Neural crest cell (in vitro differentiated cells): ENCODE data around the gene NUDCD2. TPM values are rescaled to one million over a fixed set of nuclear protein-coding genes. Genes with fewer than 3 reads are reported as not detected.
A peak's percentile ranks its signal among the peaks of the same experiment; 100 is the strongest.

Experiments used
- DNase-seq: peaks from one replicate; pipeline ENCODE4 v3.0.0; 2021; ENCODE audit warnings: low read depth, mixed read lengths, low spot score
- H3K27ac Mint-ChIP-seq: one replicate; pipeline ENCODE4 v1.8.0; 2021; ENCODE audit warnings: mild to moderate bottlenecking, mixed read lengths; ENCODE audit not compliant: unreplicated experiment
- H3K27me3 Mint-ChIP-seq: 2 replicates; pipeline ENCODE4 v1.8.0; 2021; ENCODE audit warnings: low read depth, mild to moderate bottlenecking, mixed read lengths
- H3K36me3 Mint-ChIP-seq: 2 replicates; pipeline ENCODE4 v1.8.0; 2021; ENCODE audit warnings: low read depth, mild to moderate bottlenecking, mixed read lengths
- H3K4me1 Mint-ChIP-seq: 2 replicates; pipeline ENCODE4 v1.8.0; 2021; ENCODE audit warnings: mixed read lengths
- H3K4me3 Mint-ChIP-seq: one replicate; pipeline ENCODE4 v1.8.0; 2021; ENCODE audit warnings: mild to moderate bottlenecking, mixed read lengths
- H3K9me3 Mint-ChIP-seq: 2 replicates; pipeline ENCODE4 v1.8.0; 2021; ENCODE audit warnings: mixed read lengths
- CTCF ChIP-seq: fragments of 200-600 bp; sonication (generic); conservative IDR thresholded peaks from 2 replicates; pipeline ENCODE4 v1.5.0; 2021; ENCODE audit warnings: antibody characterized with exemption, mild to moderate bottlenecking
- total RNA-seq: library from RNA; stranded (reverse); gene quantifications from 2 replicates; pipeline ENCODE4 v1.2.1, GENCODE V29; 2021

The NUDCD2 gene
- total RNA-seq, 1 donor from 2014 or later, result 40.7 TPM

GRCh38 chr5:163410505-163410904, 49.4 kb downstream of the NUDCD2 start:
- H3K4me3 Mint-ChIP-seq, result no peak overlapping the region

GRCh38 chr5:163409384-163409783, 50.5 kb downstream of the NUDCD2 start:
- no peak for DNase-seq
- no peak for TF ChIP-seq CTCF
- Mint-ChIP-seq H3K27ac (no peak overlapping the region), H3K9me3 (no peaks in the 10 kb centered on the region), H3K4me3 (no peak overlapping the region), H3K27me3 (peaks cover 12% of the 10 kb centered on the region), H3K4me1 (peaks cover 6% of the 10 kb centered on the region), H3K36me3 (no peaks in the 10 kb centered on the region)

More at GRCh38 chr5:163410505-163410904, 49.4 kb downstream of the NUDCD2 start:
- Mint-ChIP-seq H3K27ac (no peak overlapping the region), H3K36me3 (no peaks in the 10 kb centered on the region), H3K27me3 (peaks cover 22% of the 10 kb centered on the region), H3K9me3 (no peaks in the 10 kb centered on the region), H3K4me1 (peaks cover 9% of the 10 kb centered on the region)
- DNase-seq, result no peak
- no peak for TF ChIP-seq CTCF

GRCh38 chr5:163408311-163408923, 51.5 kb downstream of the NUDCD2 start:
- Mint-ChIP-seq H3K9me3 (no peaks in the 10 kb centered on the region), H3K27ac (no peak overlapping the region), H3K4me1 (peaks cover 6% of the 10 kb centered on the region), H3K27me3 (peaks cover 4% of the 10 kb centered on the region), H3K4me3 (no peak overlapping the region), H3K36me3 (no peaks in the 10 kb centered on the region)
- peak; percentile 55 for DNase-seq
- peak; percentile 93 for TF ChIP-seq CTCF

GRCh38 chr5:163407034-163407655, 52.8 kb downstream of the NUDCD2 start:
- DNase-seq, result no peak
- H3K4me1 Mint-ChIP-seq, result peaks cover 6% of the 10 kb centered on the region
- TF ChIP-seq CTCF, result no peak
- no peak overlapping the region for H3K4me3 Mint-ChIP-seq
- no peak overlapping the region for H3K27ac Mint-ChIP-seq
- no peaks in the 10 kb centered on the region for H3K9me3 Mint-ChIP-seq
- H3K27me3 Mint-ChIP-seq, result no peaks in the 10 kb centered on the region
- H3K36me3 Mint-ChIP-seq, result no peaks in the 10 kb centered on the region

GRCh38 chr5:163404364-163405173, 55.3 kb downstream of the NUDCD2 start:
- no peaks in the 10 kb centered on the region for H3K36me3 Mint-ChIP-seq
- TF ChIP-seq CTCF, result no peak
- H3K4me3 Mint-ChIP-seq, result no peak overlapping the region
- no peaks in the 10 kb centered on the region for H3K9me3 Mint-ChIP-seq
- peaks cover 6% of the 10 kb centered on the region for H3K4me1 Mint-ChIP-seq
- H3K27me3 Mint-ChIP-seq, result no peaks in the 10 kb centered on the region
- no peak overlapping the region for H3K27ac Mint-ChIP-seq
- DNase-seq, result no peak
